ENCODE results near the gene C4orf50.

GRCh38 chr4:5887361-5888221, 130.6 kb downstream of the C4orf50 start:
- TF ChIP-seq CTCF (IDR thresholded peaks at IDR 0.05) (no peak), POLR2A (IDR thresholded peaks at IDR 0.05) (no peak), POLR2AphosphoS5 (IDR thresholded peaks at IDR 0.05; ENCODE audit: insufficient read depth in 1 of 2, low read depth in 1 of 2) (no peak)

Measured in vagina (tissue), 2 donors.